GM12875 (cell line): ENCODE results near the gene ZBTB6.

ENCODE experiments used
- H3K4me3 ChIP-seq: one replicate; pipeline ENCODE4 v1.5.1; 2011; ENCODE audit warnings: low read depth, low read length, control low read depth
- CTCF ChIP-seq: IDR thresholded peaks from 2 replicates; pipeline ENCODE4 v1.5.1; 2011; ENCODE audit warnings: low read depth, mild to moderate bottlenecking, control low read depth, inconsistent platforms, low read length, moderate library complexity, borderline replicate concordance; ENCODE audit not compliant: insufficient read depth

Gene ZBTB6

GRCh38 chr9:122863407-122863806, 49.7 kb downstream of the ZBTB6 start:
- no peak for TF ChIP-seq CTCF
- no peak overlapping the region for H3K4me3 ChIP-seq

GRCh38 chr9:122860319-122861142, 52.6 kb downstream of the ZBTB6 start:
- H3K4me3 ChIP-seq = no peak overlapping the region
- no peak for TF ChIP-seq CTCF
